Ovary (tissue), 9 donors: ENCODE measurements around the gene CORO6. TPM values are rescaled to one million over a fixed set of nuclear protein-coding genes. Genes with fewer than 3 reads are reported as not detected.

Experiments
- DNase-seq, 5 donors: peaks; one replicate each; pipeline ENCODE4 v3.0.0-alpha.2; 2019 to 2020
- H3K27ac ChIP-seq, 2 donors: fragments of 200-600 bp; one replicate each; pipeline versions ENCODE4 v1.5.1 to v1.8.0; 2019 to 2022
- H3K27me3 ChIP-seq: fragments of 200-600 bp; one replicate; pipeline ENCODE4 v1.8.0; 2022
- H3K36me3 ChIP-seq: fragments of 200-600 bp; sonication (generic); one replicate; pipeline ENCODE4 v1.5.1; 2019
- H3K4me1 ChIP-seq: one replicate; pipeline ENCODE4 v1.8.1; 2013; ENCODE audit warnings: mild to moderate bottlenecking, moderate library complexity; ENCODE audit not compliant: insufficient read depth
- H3K4me3 ChIP-seq: fragments of 200-600 bp; sonication (generic); one replicate; pipeline ENCODE4 v1.5.1; 2017
- H3K9me3 ChIP-seq, 2 donors: fragments of 200-600 bp in 1 of 2; sonication (generic) in 1 of 2; one replicate each; pipeline versions ENCODE4 v1.5.1 to v1.8.1; 2013 to 2019; ENCODE audit warnings: mild to moderate bottlenecking in 1 of 2, moderate library complexity in 1 of 2
- EP300 ChIP-seq: sonication (generic); formaldehyde crosslinking; IDR thresholded peaks from one replicate; pipeline ENCODE4 v1.6.1; 2017; ENCODE audit warnings: antibody characterized with exemption
- POLR2A ChIP-seq: fragments of 450-650 bp; IDR thresholded peaks from one replicate; pipeline ENCODE4 v1.6.1; 2017; ENCODE audit warnings: antibody characterized with exemption, mild to moderate bottlenecking, moderate library complexity
- WGBS, 3 donors: extraction: QIAGEN DNeasy Blood & Tissue Kit in 1 of 3; methylation state at CpG; one replicate each; pipeline versions ENCODE4 v1.1.5 to v1.1.7; 2013 to 2017; 5-methylcytosine and 5-hydroxymethylcytosine counted together
- intact Hi-C, 4 donors: fragments of 100-400 bp; cut with DNase I; formaldehyde crosslinking; loops; one replicate each; pipeline versions ENCODE4 v1.11.0 to v1.15.1; 2022 to 2023
- polyA plus RNA-seq, 2 donors: library from polyadenylated mRNA; stranded (reverse); fragments of 200-250 nt in 1 of 2; fragments of 350-450 nt in 1 of 2; fragmentation: Illumina TruSeq in 1 of 2; extraction: RNeasy Lipid Tissue Mini Kit (QIAGEN cat#74804) in 1 of 2; gene quantifications; one replicate each; pipeline ENCODE4 v1.2.3, GENCODE V29; 2013 to 2014
- total RNA-seq, 7 donors: library from RNA; depleted of rRNA in 2 of 7; stranded (reverse); fragments of >200 nt in 2 of 7; fragmentation: NEBNext Ultra II Directional in 3 of 7; extraction: Animal tissue kit (Norgen Biotek cat#: 25700) in 3 of 7; gene quantifications; one replicate each; pipeline versions ENCODE4 v1.1.0 to v1.2.4, GENCODE V29; 2016 to 2023
- TF ChIP-seq, protein P1 (sequence below), 3 donors: fragments of 450-650 bp in 2 of 3; fragments of 200-600 bp in 1 of 3; IDR thresholded peaks; one replicate each; pipeline versions ENCODE4 v1.5.1 to v1.8.0; 2016 to 2022; ENCODE audit warnings: antibody characterized with exemption in 3 of 3, mild to moderate bottlenecking in 1 of 3
- donor health status: DM: no; HTN: no; CAD: no; lungs with moderate emphysema.
- donor health status: DM: no; HTN: no; CAD: no.
- donor health status: Bipolar disorder and iron deficiency.
- donor health status: DM: yes; HTN: yes; CAD: no.
- donor health status: DM: no; HTN: no; CAD: no.
- donor health status: DM: yes; HTN: yes; CAD: no.

Gene CORO6
- total and polyA plus RNA-seq, 9 donors, result 1.2 to 9.0 (median 3.5) TPM

DNA sequence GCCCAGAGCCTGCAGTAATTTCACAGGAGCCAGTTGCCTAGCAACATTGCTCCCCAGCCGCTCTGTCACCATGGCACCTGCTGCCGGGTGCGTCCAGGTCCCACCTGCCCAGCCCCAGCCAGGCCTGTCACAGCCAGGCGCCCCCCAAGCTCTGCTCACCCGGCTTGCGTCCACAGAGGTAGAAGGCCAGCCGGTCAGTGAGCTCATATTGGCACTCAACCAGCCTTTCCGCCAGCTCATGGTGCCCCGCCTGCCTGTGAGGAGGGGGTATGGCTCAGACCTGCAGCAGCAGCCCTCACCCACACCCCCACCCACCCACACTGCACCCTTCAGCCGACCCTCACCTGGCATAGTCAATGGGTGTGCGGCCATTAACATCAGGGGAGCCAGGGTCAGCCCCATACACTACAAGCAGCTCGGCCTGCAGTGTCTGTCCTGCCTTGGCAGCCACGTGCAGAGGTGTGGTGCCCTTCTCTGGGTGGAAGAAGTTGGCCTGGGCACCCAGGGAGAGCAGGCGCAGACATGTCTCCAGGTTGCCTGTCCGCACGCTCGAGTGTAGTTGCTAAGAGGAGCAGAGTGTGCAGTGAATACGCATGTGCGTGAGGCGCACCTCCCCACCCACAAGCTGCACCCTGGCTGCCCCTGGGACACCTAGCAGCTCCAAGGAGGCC, 41.0 kb downstream of the CORO6 start:
- no peak overlapping the region for H3K4me3 ChIP-seq
- no peak for TF ChIP-seq POLR2A
- no peak for TF ChIP-seq EP300
- TF ChIP-seq, protein P1, sequence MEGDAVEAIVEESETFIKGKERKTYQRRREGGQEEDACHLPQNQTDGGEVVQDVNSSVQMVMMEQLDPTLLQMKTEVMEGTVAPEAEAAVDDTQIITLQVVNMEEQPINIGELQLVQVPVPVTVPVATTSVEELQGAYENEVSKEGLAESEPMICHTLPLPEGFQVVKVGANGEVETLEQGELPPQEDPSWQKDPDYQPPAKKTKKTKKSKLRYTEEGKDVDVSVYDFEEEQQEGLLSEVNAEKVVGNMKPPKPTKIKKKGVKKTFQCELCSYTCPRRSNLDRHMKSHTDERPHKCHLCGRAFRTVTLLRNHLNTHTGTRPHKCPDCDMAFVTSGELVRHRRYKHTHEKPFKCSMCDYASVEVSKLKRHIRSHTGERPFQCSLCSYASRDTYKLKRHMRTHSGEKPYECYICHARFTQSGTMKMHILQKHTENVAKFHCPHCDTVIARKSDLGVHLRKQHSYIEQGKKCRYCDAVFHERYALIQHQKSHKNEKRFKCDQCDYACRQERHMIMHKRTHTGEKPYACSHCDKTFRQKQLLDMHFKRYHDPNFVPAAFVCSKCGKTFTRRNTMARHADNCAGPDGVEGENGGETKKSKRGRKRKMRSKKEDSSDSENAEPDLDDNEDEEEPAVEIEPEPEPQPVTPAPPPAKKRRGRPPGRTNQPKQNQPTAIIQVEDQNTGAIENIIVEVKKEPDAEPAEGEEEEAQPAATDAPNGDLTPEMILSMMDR (IDR thresholded peaks at IDR 0.05), result no peak
- no peaks in the 10 kb centered on the region for H3K27me3 ChIP-seq
- H3K4me1 ChIP-seq, result peaks cover 6% of the 10 kb centered on the region
- H3K9me3 ChIP-seq, result no peaks in the 10 kb centered on the region
- H3K27ac ChIP-seq, result no peak overlapping the region
- DNase-seq, result peak in 2 of 5 donors; percentile 8 to 22
- intact Hi-C loops, result loop anchor here in 1 of 4 donors (10.0 kb wide), 1 partner anchor 343 kb away; no protein-coding TSS in a partner anchor
- WGBS, 3 donors, result 88% methylated on average over 16 to 20 of the region's 20 CpGs
- no peaks in the 10 kb centered on the region for H3K36me3 ChIP-seq

DNA sequence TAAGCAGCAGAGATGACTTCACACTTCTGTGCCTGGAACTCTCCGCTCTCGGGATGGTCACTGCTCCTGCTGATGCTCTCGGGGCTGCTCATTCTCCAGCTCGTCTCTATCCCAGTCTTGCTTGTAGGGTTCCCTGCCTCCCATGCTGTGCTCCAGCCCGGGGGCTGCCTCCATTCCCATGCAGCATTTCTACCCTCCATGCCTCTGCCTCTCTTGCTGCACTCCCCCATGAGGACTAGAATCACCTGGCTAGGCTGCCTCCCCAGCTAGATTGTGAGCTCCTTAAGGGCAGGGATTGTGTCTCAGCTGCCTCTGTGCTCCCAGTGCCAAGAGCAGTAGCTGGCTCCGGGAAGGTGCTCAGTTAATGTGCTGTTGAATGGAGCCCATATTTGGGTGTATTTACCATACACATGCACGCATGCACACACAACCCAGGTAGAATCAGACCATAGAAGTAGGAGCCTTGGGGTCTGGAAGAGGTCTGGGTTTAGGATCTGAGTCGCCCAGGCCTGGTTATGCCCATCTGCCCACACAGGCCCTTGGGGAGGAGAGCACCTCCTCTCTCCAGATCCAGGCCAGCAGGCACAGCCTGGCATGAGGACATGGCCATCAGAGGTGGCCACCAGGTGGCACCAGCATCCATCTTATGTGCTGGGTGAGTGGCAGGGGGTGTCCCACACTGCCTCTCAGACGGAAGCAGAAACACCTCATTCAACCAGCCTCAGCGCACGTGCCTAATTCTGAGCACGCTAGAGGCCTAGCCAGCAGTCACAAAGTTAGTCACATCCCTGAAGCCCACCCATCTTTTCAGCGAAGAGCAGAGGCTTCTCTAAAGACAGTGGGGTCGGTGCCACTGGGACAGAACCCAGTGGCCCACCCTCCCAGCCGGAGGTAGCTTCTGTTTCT, 42.6 kb downstream of the CORO6 start:
- WGBS, 3 donors, result 62 to 69% (median 65%) methylated on average over 15 of the region's 15 CpGs
- TF ChIP-seq, protein P1 (IDR thresholded peaks at IDR 0.05), result peak in 2 of 3 donors; percentile 77 to 81
- peak; percentile 8 for TF ChIP-seq POLR2A
- no peak for TF ChIP-seq EP300
- Histone ChIP-seq H3K27me3 (no peaks in the 10 kb centered on the region), H3K9me3 (no peaks in the 10 kb centered on the region), H3K4me3 (no peak overlapping the region), H3K36me3 (no peaks in the 10 kb centered on the region), H3K4me1 (peaks cover 3% of the 10 kb centered on the region), H3K27ac (no peak overlapping the region)
- intact Hi-C loops, result loop anchor here in 1 of 4 donors (10.0 kb wide), 1 partner anchor 345 kb away; no protein-coding TSS in a partner anchor
- peak; percentile 70 to 88 (median 84) for DNase-seq

DNA sequence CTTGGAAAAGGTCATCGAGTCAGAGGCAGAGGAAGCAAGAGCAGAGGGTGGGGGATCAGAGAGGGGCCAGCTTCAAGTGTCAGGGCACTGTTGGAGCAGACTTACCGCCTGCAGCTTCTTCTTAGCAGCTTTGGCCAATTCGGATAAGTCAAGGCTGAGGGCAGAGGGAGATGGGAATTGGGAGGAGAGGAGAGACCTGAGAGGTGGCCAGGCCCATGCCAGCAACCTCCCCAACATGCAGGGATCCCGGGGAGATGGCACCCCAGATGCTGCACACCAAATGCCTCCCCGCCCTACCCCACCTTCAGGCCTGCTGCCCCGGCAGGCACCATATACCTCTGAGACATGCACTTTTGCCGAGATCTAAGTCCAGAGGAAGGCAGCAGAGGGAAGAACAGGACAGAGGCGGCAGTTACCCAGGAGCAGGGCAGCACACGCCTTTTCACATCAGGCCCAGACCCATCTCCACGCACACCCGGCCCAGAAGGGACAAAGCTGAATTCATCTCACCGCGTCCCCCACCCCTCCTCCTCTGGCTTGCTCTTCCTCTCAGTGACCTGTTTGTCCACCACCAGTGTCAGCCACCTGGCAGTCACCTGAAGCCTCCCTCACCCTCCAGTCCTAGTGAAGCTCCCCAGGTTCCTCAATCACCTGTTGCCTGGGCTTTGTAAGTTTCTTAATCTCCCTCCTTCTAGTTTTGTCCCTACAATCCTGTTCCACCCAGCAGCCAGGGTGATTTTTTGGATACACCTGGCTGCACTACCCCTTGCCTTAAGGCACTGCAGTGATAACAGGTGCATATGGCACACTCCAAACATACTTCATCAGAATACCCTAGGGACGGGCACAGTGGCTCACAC, 43.9 kb downstream of the CORO6 start:
- intact Hi-C loops, result no loop called here
- peaks cover 3% of the 10 kb centered on the region for H3K4me1 ChIP-seq
- H3K27me3 ChIP-seq, result no peaks in the 10 kb centered on the region
- no peak overlapping the region for H3K4me3 ChIP-seq
- 86 to 91% (median 88%) methylated on average over 14 of the region's 14 CpGs for WGBS, 3 donors
- DNase-seq, result peak in 2 of 5 donors; percentile 9 to 26
- no peaks in the 10 kb centered on the region for H3K36me3 ChIP-seq
- no peaks in the 10 kb centered on the region for H3K9me3 ChIP-seq
- no peak overlapping the region for H3K27ac ChIP-seq
- TF ChIP-seq POLR2A, result no peak
- TF ChIP-seq EP300, result no peak
- TF ChIP-seq, protein P1 (IDR thresholded peaks at IDR 0.05), result no peak
